K562 (cell line): ENCODE measurements around the gene ZNF322.

Experiments
- CTCF ChIP-seq, 3 experiments: IDR thresholded peaks in 2 of 3; conservative IDR thresholded peaks in 1 of 3; 2 replicates each; pipeline ENCODE4 v1.5.1; 2011 to 2012; ENCODE audit warnings: low read length in 3 of 3, mild to moderate bottlenecking in 3 of 3, control low read depth in 2 of 3, improper control_type of control experiment in 1 of 3, inconsistent platforms in 1 of 3, low read depth in 1 of 3, mixed read lengths in 1 of 3, moderate library complexity in 1 of 3; ENCODE audit not compliant: insufficient read depth in 2 of 3
- FOXA1 ChIP-seq: fragments of 450-650 bp; IDR thresholded peaks from 2 replicates; pipeline ENCODE4 v1.6.1; 2016; ENCODE audit warnings: mild to moderate bottlenecking, borderline replicate concordance
- MYNN ChIP-seq, 2 experiments: sonication (generic); formaldehyde crosslinking in 1 of 2; IDR thresholded peaks; 2 replicates each; pipeline versions ENCODE4 v1.5.0 to v1.6.1; 2016 to 2020; ENCODE audit warnings: antibody characterized with exemption in 1 of 2, missing genetic modification reagents in 1 of 2
- NFIX ChIP-seq: fragments of 250-450 bp; sonication (Bioruptor Pico); IDR thresholded peaks from 2 replicates; pipeline ENCODE4 v1.4.0; 2020; ENCODE audit warnings: low read depth, mild to moderate bottlenecking, moderate library complexity
- POLR2AphosphoS5 ChIP-seq: IDR thresholded peaks from 2 replicates; pipeline ENCODE4 v1.6.1; 2011; ENCODE audit warnings: mild to moderate bottlenecking, low read depth, low read length, moderate library complexity; ENCODE audit not compliant: control insufficient read depth, insufficient read depth
- RBM22 ChIP-seq: fragments of 200-400 bp; formaldehyde crosslinking; IDR thresholded peaks from 2 replicates; pipeline ENCODE4 v1.6.1; 2018; ENCODE audit warnings: low read length, low read depth; ENCODE audit not compliant: poor library complexity, severe bottlenecking
- TBP ChIP-seq: optimal IDR thresholded peaks from 2 replicates; pipeline ENCODE3; 2011; ENCODE audit warnings: low read depth, low read length, improper control_type of control experiment
- ZKSCAN1 ChIP-seq: fragments of 150-350 bp; IDR thresholded peaks from 2 replicates; pipeline ENCODE4 v1.6.1; 2016; ENCODE audit warnings: low read depth, low read length

- TF ChIP-seq POLR2AphosphoS5 (no peak), ZKSCAN1 (no peak), FOXA1 (no peak), MYNN (IDR thresholded peaks at IDR 0.05) (no peak), MYNN (CRISPR knock-in tag; IDR thresholded peaks at IDR 0.05) (no peak), CTCF (IDR thresholded peaks at IDR 0.05 in 2 of 3, conservative IDR thresholded peaks at IDR 0.05 in 1 of 3; ENCODE audit: insufficient read depth in 2 of 3, low read depth in 1 of 3, low read length in 3 of 3) (no peak), RBM22 (no peak), NFIX (CRISPR knock-in tag) (no peak), TBP (no peak)
Measured at GRCh38 chr6:26627843-26628242, 31.7 kb downstream of the ZNF322 start.
